Measurements from ENCODE around the gene UBE2V1. TPM values are rescaled to one million over a fixed set of nuclear protein-coding genes. Genes with fewer than 3 reads are reported as not detected.

Gene UBE2V1
- total and polyA plus RNA-seq, 2 donors from 2014 or later: 99.1 to 105 TPM

DNA sequence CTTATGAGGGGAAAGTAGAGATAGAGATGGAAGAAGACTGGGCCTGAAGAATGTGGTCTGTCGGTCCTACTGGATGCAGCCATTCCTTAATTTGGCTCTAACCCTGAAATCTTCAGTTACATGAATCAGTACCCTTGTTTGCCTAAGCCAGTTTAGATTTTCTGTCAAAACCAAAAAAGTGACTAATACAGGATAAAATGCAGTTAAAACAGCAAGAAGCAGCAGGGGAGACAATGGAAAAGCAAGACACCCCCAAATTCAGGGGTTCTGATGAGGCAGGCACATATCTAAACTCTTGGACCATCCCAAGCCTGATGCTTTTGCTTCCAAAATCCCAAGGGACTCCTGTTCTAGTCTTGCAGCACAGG, 17.4 kb upstream of the UBE2V1 start:
- DNase-seq (no peak), FAIRE-seq (no peak)
- intact Hi-C loops (cut with DNase I): no loop called here
- Histone ChIP-seq H3K4me3 (ENCODE audit: low read length in 3 of 3) (no peak overlapping the region), H3K9me3 (ENCODE audit: control insufficient read depth in 2 of 3, insufficient read depth in 1 of 3, low read length in 3 of 3) (no peaks in the 10 kb centered on the region), H3K4me1 (ENCODE audit: control insufficient read depth in 2 of 3, insufficient read depth in 2 of 3, low read depth in 1 of 3, low read length in 3 of 3) (peaks cover 0 to 3% (median 3%) of the 10 kb centered on the region in 3 donors), H3K27ac (ENCODE audit: low read depth in 2 of 2, low read length in 2 of 2) (no peak overlapping the region), H3K36me3 (ENCODE audit: control insufficient read depth in 2 of 3, insufficient read depth in 3 of 3, low read length in 3 of 3) (peaks cover 4 to 18% (median 15%) of the 10 kb centered on the region in 3 donors), H3K9ac (ENCODE audit: low read length in 3 of 3) (no peak overlapping the region), H3K27me3 (ENCODE audit: control insufficient read depth, insufficient read depth, low read length) (no peaks in the 10 kb centered on the region)
- TF ChIP-seq, protein P1, sequence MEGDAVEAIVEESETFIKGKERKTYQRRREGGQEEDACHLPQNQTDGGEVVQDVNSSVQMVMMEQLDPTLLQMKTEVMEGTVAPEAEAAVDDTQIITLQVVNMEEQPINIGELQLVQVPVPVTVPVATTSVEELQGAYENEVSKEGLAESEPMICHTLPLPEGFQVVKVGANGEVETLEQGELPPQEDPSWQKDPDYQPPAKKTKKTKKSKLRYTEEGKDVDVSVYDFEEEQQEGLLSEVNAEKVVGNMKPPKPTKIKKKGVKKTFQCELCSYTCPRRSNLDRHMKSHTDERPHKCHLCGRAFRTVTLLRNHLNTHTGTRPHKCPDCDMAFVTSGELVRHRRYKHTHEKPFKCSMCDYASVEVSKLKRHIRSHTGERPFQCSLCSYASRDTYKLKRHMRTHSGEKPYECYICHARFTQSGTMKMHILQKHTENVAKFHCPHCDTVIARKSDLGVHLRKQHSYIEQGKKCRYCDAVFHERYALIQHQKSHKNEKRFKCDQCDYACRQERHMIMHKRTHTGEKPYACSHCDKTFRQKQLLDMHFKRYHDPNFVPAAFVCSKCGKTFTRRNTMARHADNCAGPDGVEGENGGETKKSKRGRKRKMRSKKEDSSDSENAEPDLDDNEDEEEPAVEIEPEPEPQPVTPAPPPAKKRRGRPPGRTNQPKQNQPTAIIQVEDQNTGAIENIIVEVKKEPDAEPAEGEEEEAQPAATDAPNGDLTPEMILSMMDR (IDR thresholded peaks at IDR 0.05; ENCODE audit: borderline replicate concordance, extremely low read depth, insufficient read depth): no peak

DNA sequence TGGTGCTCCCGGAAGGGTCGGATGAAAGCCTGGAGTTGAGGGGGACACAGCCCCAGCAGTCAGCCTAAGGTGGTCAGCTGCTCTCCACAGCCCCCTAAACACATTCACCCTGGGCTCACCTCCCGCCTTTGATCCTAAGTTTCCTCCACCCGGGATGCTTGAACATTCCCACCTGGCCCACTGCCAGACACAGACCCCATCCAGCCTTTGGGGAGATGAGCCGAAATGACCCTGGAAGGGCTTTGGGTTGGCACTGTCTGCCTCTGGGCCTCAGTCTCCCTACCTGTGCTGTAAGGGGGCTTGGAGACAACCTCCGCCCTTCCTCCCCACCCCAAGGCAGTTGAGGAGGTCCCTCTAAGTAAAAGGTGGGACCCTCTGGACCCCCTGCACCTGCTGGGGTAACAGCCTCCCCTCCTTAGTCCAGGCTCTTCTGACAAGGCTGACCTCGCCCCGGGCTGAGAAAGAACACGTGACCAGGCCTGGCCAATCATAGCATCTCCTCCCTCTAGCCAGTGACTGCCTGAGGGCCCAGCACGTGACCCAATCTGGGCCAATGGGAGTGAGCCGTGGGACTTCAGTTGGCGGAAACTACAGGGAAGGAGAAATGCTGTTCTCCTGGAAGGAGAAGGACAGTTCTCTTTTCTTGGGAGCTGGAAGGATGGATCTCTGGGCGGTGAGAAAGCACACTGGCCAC, 16.9 kb upstream of the UBE2V1 start:
- FAIRE-seq: no peak
- Histone ChIP-seq H3K9ac (ENCODE audit: low read length in 3 of 3) (no peak overlapping the region), H3K4me1 (ENCODE audit: control insufficient read depth in 2 of 3, insufficient read depth in 2 of 3, low read depth in 1 of 3, low read length in 3 of 3) (peaks cover 0 to 3% (median 3%) of the 10 kb centered on the region in 3 donors), H3K36me3 (ENCODE audit: control insufficient read depth in 2 of 3, insufficient read depth in 3 of 3, low read length in 3 of 3) (peaks cover 4 to 20% (median 13%) of the 10 kb centered on the region in 3 donors), H3K27me3 (ENCODE audit: control insufficient read depth, insufficient read depth, low read length) (no peaks in the 10 kb centered on the region), H3K9me3 (ENCODE audit: control insufficient read depth in 2 of 3, insufficient read depth in 1 of 3, low read length in 3 of 3) (no peaks in the 10 kb centered on the region), H3K27ac (ENCODE audit: low read depth in 2 of 2, low read length in 2 of 2) (no peak overlapping the region), H3K4me3 (ENCODE audit: low read length in 3 of 3) (no peak overlapping the region)
- DNase-seq: no peak
- TF ChIP-seq, protein P1 (IDR thresholded peaks at IDR 0.05; ENCODE audit: borderline replicate concordance, extremely low read depth, insufficient read depth): no peak
- intact Hi-C loops (cut with DNase I): no loop called here

DNA sequence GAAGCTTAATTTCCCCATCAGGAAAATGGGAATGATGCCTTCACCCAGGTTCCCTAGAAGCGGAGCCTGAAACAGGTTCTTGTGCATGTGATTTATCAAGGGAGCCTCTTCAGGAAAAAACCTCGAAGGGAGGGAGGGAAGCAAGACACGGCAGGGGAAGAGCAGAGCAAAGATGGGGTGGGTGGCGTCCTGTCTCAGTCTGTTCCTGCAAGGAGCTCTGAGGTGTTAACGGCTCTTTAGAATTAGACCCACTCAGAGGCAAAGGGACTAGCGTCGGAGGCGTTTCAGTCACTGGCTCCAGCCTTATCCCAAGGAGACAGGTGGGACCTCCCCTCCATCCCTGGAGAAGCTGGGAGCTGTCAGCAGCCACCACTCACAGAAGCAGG, 15.6 kb upstream of the UBE2V1 start:
- DNase-seq (no peak), FAIRE-seq (no peak)
- TF ChIP-seq, protein P1 (IDR thresholded peaks at IDR 0.05; ENCODE audit: borderline replicate concordance, extremely low read depth, insufficient read depth): no peak
- no peak overlapping the region for H3K4me3 ChIP-seq (ENCODE audit: low read length in 3 of 3)
- H3K9me3 ChIP-seq (ENCODE audit: control insufficient read depth in 2 of 3, insufficient read depth in 1 of 3, low read length in 3 of 3): no peaks in the 10 kb centered on the region
- peaks cover 0 to 3% (median 0%) of the 10 kb centered on the region in 3 donors for H3K4me1 ChIP-seq (ENCODE audit: control insufficient read depth in 2 of 3, insufficient read depth in 2 of 3, low read depth in 1 of 3, low read length in 3 of 3)
- H3K27ac ChIP-seq (ENCODE audit: low read depth in 2 of 2, low read length in 2 of 2): no peak overlapping the region
- intact Hi-C loops (cut with DNase I): no loop called here
- no peak overlapping the region for H3K9ac ChIP-seq (ENCODE audit: low read length in 3 of 3)
- H3K27me3 ChIP-seq (ENCODE audit: control insufficient read depth, insufficient read depth, low read length): no peaks in the 10 kb centered on the region
- peaks cover 4 to 20% (median 13%) of the 10 kb centered on the region in 3 donors for H3K36me3 ChIP-seq (ENCODE audit: control insufficient read depth in 2 of 3, insufficient read depth in 3 of 3, low read length in 3 of 3)

All from kidney (tissue), 14 donors.